Adipocyte (in vitro differentiated cells): ENCODE data around the gene TRPV2.

ENCODE experiments used
- DNase-seq: peaks from one replicate; pipeline ENCODE4 v3.0.0-alpha.2; 2015; ENCODE audit warnings: low read depth
- H3K27me3 ChIP-seq: replicated peaks from 2 replicates; pipeline ENCODE4 v1.7.0; 2013; ENCODE audit warnings: mild to moderate bottlenecking, low read length, moderate library complexity; ENCODE audit not compliant: control insufficient read depth, insufficient read depth
- H3K36me3 ChIP-seq: 2 replicates; pipeline ENCODE4 v1.7.0; 2013; ENCODE audit warnings: low read length, mild to moderate bottlenecking, moderate library complexity; ENCODE audit not compliant: control insufficient read depth, insufficient read depth, severe bottlenecking
- H3K4me1 ChIP-seq: 2 replicates; pipeline ENCODE4 v1.7.0; 2013; ENCODE audit warnings: mild to moderate bottlenecking, low read length, moderate library complexity; ENCODE audit not compliant: control insufficient read depth, insufficient read depth
- H3K4me3 ChIP-seq: 2 replicates; pipeline ENCODE4 v1.7.0; 2013; ENCODE audit warnings: mild to moderate bottlenecking, low read length, moderate library complexity
- H3K9ac ChIP-seq: 2 replicates; pipeline ENCODE4 v1.7.0; 2013; ENCODE audit warnings: mild to moderate bottlenecking, low read length, moderate library complexity
- H3K9me3 ChIP-seq: 2 replicates; pipeline ENCODE4 v1.7.0; 2013; ENCODE audit warnings: mild to moderate bottlenecking, low read length, moderate library complexity; ENCODE audit not compliant: control insufficient read depth

TRPV2 gene

GRCh38 chr17:16462070-16462864 is 46.9 kb downstream of the TRPV2 start:
- Histone ChIP-seq H3K27me3 (no peaks in the 10 kb centered on the region), H3K4me1 (peaks cover 29% of the 10 kb centered on the region), H3K9ac (no peak overlapping the region), H3K4me3 (no peak overlapping the region), H3K9me3 (no peaks in the 10 kb centered on the region), H3K36me3 (no peaks in the 10 kb centered on the region)
- no peak for DNase-seq

- Histone ChIP-seq H3K36me3 (no peaks in the 10 kb centered on the region), H3K9ac (no peak overlapping the region), H3K27me3 (no peaks in the 10 kb centered on the region), H3K4me1 (peaks cover 29% of the 10 kb centered on the region), H3K9me3 (no peaks in the 10 kb centered on the region), H3K4me3 (no peak overlapping the region)
- DNase-seq, result peak; percentile 64
Observed at GRCh38 chr17:16463358-16464302, 48.3 kb downstream of the TRPV2 start.

- peaks cover 29% of the 10 kb centered on the region for H3K4me1 ChIP-seq
- H3K4me3 ChIP-seq, result no peak overlapping the region
- H3K27me3 ChIP-seq, result no peaks in the 10 kb centered on the region
- no peaks in the 10 kb centered on the region for H3K36me3 ChIP-seq
- H3K9ac ChIP-seq, result no peak overlapping the region
- H3K9me3 ChIP-seq, result no peaks in the 10 kb centered on the region
- no peak for DNase-seq
Observed at GRCh38 chr17:16464303-16465051, 49.1 kb downstream of the TRPV2 start.

- no peaks in the 10 kb centered on the region for H3K36me3 ChIP-seq
- H3K4me1 ChIP-seq, result peaks cover 29% of the 10 kb centered on the region
- H3K9me3 ChIP-seq, result no peaks in the 10 kb centered on the region
- no peak overlapping the region for H3K4me3 ChIP-seq
- H3K27me3 ChIP-seq, result no peaks in the 10 kb centered on the region
- no peak for DNase-seq
- no peak overlapping the region for H3K9ac ChIP-seq
Observed at GRCh38 chr17:16465052-16465312, 49.6 kb downstream of the TRPV2 start.

GRCh38 chr17:16465861-16466338 is 50.5 kb downstream of the TRPV2 start:
- H3K9me3 ChIP-seq, result no peaks in the 10 kb centered on the region
- H3K4me1 ChIP-seq, result peaks cover 36% of the 10 kb centered on the region
- no peaks in the 10 kb centered on the region for H3K27me3 ChIP-seq
- no peak for DNase-seq
- H3K36me3 ChIP-seq, result no peaks in the 10 kb centered on the region
- H3K9ac ChIP-seq, result no peak overlapping the region
- H3K4me3 ChIP-seq, result no peak overlapping the region

GRCh38 chr17:16466407-16466806 is 51.0 kb downstream of the TRPV2 start:
- Histone ChIP-seq H3K4me1 (peaks cover 36% of the 10 kb centered on the region), H3K36me3 (no peaks in the 10 kb centered on the region), H3K9ac (no peak overlapping the region), H3K27me3 (no peaks in the 10 kb centered on the region), H3K4me3 (no peak overlapping the region), H3K9me3 (no peaks in the 10 kb centered on the region)
- no peak for DNase-seq

GRCh38 chr17:16467044-16467443 is 51.7 kb downstream of the TRPV2 start:
- Histone ChIP-seq H3K9me3 (no peaks in the 10 kb centered on the region), H3K4me3 (no peak overlapping the region), H3K4me1 (peaks cover 36% of the 10 kb centered on the region), H3K27me3 (no peaks in the 10 kb centered on the region), H3K9ac (no peak overlapping the region), H3K36me3 (no peaks in the 10 kb centered on the region)
- no peak for DNase-seq

GRCh38 chr17:16467886-16468285 is 52.5 kb downstream of the TRPV2 start:
- Histone ChIP-seq H3K36me3 (no peaks in the 10 kb centered on the region), H3K9ac (no peak overlapping the region), H3K4me1 (peaks cover 42% of the 10 kb centered on the region), H3K4me3 (no peak overlapping the region), H3K27me3 (no peaks in the 10 kb centered on the region), H3K9me3 (no peaks in the 10 kb centered on the region)
- no peak for DNase-seq

- DNase-seq, result no peak
- H3K4me3 ChIP-seq, result no peak overlapping the region
- no peaks in the 10 kb centered on the region for H3K9me3 ChIP-seq
- peaks cover 47% of the 10 kb centered on the region for H3K4me1 ChIP-seq
- H3K36me3 ChIP-seq, result no peaks in the 10 kb centered on the region
- H3K9ac ChIP-seq, result no peak overlapping the region
- no peaks in the 10 kb centered on the region for H3K27me3 ChIP-seq
Observed at GRCh38 chr17:16468428-16468992, 53.1 kb downstream of the TRPV2 start.

- Histone ChIP-seq H3K36me3 (no peaks in the 10 kb centered on the region), H3K27me3 (no peaks in the 10 kb centered on the region), H3K4me3 (no peak overlapping the region), H3K4me1 (peaks cover 29% of the 10 kb centered on the region), H3K9ac (no peak overlapping the region), H3K9me3 (no peaks in the 10 kb centered on the region)
- DNase-seq, result no peak
Observed at GRCh38 chr17:16470265-16470664, 54.9 kb downstream of the TRPV2 start.

- Histone ChIP-seq H3K4me1 (peaks cover 19% of the 10 kb centered on the region), H3K4me3 (no peak overlapping the region), H3K9ac (no peak overlapping the region), H3K36me3 (no peaks in the 10 kb centered on the region), H3K27me3 (no peaks in the 10 kb centered on the region), H3K9me3 (no peaks in the 10 kb centered on the region)
- no peak for DNase-seq
Observed at GRCh38 chr17:16471295-16471694, 55.9 kb downstream of the TRPV2 start.
